Esophagus squamous epithelium (tissue), 5 donors: ENCODE data around the gene TXNDC2. TPM values are rescaled to one million over a fixed set of nuclear protein-coding genes. Genes with fewer than 3 reads are reported as not detected.

Experiments
- DNase-seq: peaks from one replicate; lab custom pipeline; 2025; lab: John Stamatoyannopoulos, UW
- H3K27ac ChIP-seq, 4 donors: fragments of 200-600 bp; sonication (generic); one replicate each; pipeline ENCODE4 v1.5.1; 2016 to 2019; ENCODE audit warnings: mild to moderate bottlenecking in 1 of 4
- H3K27me3 ChIP-seq, 4 donors: fragments of 200-600 bp; sonication (generic); 1 replicate in 3 of 4; 2 replicates in 1 of 4; pipeline versions ENCODE4 v1.5.1 to v1.6.0; 2017 to 2021; ENCODE audit warnings: antibody characterized with exemption in 1 of 4
- H3K36me3 ChIP-seq, 3 donors: fragments of 200-600 bp; sonication (generic); one replicate each; pipeline ENCODE4 v1.5.1; 2016 to 2019
- H3K4me1 ChIP-seq, 3 donors: fragments of 200-600 bp; sonication (generic); one replicate each; pipeline ENCODE4 v1.5.1; 2017 to 2019
- H3K4me3 ChIP-seq, 4 donors: fragments of 200-600 bp; sonication (generic); 1 replicate in 3 of 4; 2 replicates in 1 of 4; pipeline ENCODE4 v1.5.1; 2016 to 2019; ENCODE audit warnings: mild to moderate bottlenecking in 2 of 4, moderate library complexity in 1 of 4
- H3K9me3 ChIP-seq, 3 donors: fragments of 200-600 bp; sonication (generic); one replicate each; pipeline ENCODE4 v1.5.1; 2016 to 2019
- POLR2A ChIP-seq, 4 donors: fragments of 450-650 bp; IDR thresholded peaks; one replicate each; pipeline ENCODE4 v1.6.1; 2017; ENCODE audit warnings: antibody characterized with exemption in 4 of 4, mild to moderate bottlenecking in 4 of 4, moderate library complexity in 3 of 4
- WGBS, 2 donors: methylation state at CpG; one replicate each; pipeline ENCODE4 v1.1.5; 2018; 5-methylcytosine and 5-hydroxymethylcytosine counted together
- intact Hi-C: fragments of 100-400 bp; cut with DNase I; formaldehyde crosslinking; loops from one replicate; pipeline ENCODE4 v1.15.0; 2022
- total RNA-seq, 4 donors: library from RNA; depleted of rRNA; stranded (reverse); fragments of >200 nt; gene quantifications; one replicate each; pipeline ENCODE4 v1.1.0, GENCODE V29; 2016
- TF ChIP-seq, protein P1 (sequence below), 6 experiments: fragments of 450-650 bp in 4 of 6; fragments of 200-600 bp in 2 of 6; sonication (generic) in 2 of 6; IDR thresholded peaks; one replicate each; pipeline ENCODE4 v1.5.1; 2016 to 2019; ENCODE audit warnings: antibody characterized with exemption in 6 of 6, mild to moderate bottlenecking in 4 of 6, moderate library complexity in 4 of 6
- donor health status: DM: yes; HTN: yes; CAD: no.

The TXNDC2 gene
- total RNA-seq, 4 donors from 2014 or later = 0.09 TPM; not detected in 3

DNA sequence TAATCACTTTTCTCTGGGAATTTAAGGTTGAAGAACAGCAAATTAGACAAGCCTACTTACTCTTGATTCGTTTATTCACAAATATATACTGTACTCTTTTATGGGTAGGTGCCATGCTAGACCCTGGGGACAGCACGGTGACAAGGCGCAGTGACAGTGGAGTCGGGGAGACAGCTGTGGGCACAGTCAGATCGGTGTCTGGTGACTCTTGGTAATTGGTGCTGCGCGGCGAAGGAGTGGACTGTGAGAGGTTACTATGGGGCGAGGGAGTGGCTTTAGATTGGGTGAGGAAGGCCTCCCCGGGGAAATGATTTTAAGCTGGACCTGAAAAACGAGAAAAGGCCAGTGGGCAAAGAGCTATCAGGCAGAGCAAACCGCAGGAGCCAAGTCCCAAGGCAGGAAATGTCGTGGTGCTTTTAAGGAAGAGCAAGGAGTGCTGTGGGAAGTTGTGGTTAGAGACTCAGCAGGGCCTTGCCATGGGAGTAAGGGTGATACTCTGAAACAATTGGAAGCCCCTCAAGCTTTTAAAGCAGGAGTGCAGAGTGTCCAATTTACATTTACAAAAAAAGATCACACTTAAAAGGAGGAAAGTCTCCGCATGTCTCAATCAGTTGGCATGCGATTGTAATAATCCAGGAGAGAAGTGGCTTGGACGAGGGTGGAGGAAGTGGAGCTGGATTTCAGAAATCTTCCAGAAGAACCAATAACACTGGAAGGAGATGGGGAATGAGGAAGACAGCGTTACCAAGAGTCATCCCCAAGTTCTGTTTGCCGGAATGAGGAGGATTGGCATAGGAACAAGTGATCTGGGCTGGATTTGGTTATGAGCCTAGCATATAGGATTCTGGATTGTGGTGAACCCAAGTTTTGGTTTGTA lies 36.1 kb upstream of the TXNDC2 start:
- Histone ChIP-seq H3K27ac (peak overlapping the region; percentile 27 to 53 (median 34)), H3K27me3 (no peaks in the 10 kb centered on the region), H3K36me3 (peaks cover 0 to 7% (median 0%) of the 10 kb centered on the region in 3 donors), H3K4me1 (peaks cover 18 to 81% (median 34%) of the 10 kb centered on the region in 3 donors), H3K9me3 (no peaks in the 10 kb centered on the region), H3K4me3 (no peak overlapping the region)
- DNase-seq = no peak
- WGBS, 2 donors = 55 to 73% methylated on average over 18 of the region's 18 CpGs
- TF ChIP-seq POLR2A (IDR thresholded peaks at IDR 0.05) = peak in 1 of 4 donors; percentile 19
- TF ChIP-seq, protein P1, sequence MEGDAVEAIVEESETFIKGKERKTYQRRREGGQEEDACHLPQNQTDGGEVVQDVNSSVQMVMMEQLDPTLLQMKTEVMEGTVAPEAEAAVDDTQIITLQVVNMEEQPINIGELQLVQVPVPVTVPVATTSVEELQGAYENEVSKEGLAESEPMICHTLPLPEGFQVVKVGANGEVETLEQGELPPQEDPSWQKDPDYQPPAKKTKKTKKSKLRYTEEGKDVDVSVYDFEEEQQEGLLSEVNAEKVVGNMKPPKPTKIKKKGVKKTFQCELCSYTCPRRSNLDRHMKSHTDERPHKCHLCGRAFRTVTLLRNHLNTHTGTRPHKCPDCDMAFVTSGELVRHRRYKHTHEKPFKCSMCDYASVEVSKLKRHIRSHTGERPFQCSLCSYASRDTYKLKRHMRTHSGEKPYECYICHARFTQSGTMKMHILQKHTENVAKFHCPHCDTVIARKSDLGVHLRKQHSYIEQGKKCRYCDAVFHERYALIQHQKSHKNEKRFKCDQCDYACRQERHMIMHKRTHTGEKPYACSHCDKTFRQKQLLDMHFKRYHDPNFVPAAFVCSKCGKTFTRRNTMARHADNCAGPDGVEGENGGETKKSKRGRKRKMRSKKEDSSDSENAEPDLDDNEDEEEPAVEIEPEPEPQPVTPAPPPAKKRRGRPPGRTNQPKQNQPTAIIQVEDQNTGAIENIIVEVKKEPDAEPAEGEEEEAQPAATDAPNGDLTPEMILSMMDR (IDR thresholded peaks at IDR 0.05) = no peak
- intact Hi-C loops = no loop called here

DNA sequence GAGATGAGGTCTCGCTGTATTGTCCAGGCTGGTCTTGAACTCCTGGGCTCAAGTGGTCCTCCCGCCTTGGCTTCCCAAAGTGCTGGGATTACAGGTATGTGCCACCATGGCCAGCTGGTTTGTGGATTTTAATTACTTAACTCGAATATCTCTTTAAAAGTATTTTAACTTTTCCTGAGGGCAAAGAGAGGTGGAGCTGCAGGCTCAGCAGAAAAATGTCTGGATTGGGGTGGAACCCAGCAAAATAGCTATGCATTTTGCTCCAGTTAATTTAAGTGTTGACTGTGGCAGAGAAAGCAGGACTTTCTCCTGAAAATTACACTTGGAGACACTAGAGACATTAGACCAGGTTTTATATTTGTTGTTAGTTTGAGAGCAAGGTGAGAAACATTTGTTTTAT lies 35.5 kb upstream of the TXNDC2 start:
- no peak for TF ChIP-seq POLR2A (IDR thresholded peaks at IDR 0.05)
- TF ChIP-seq, protein P1 (IDR thresholded peaks at IDR 0.05) = no peak
- H3K9me3 ChIP-seq = no peaks in the 10 kb centered on the region
- H3K4me3 ChIP-seq = no peak overlapping the region
- no peaks in the 10 kb centered on the region for H3K27me3 ChIP-seq
- H3K4me1 ChIP-seq = peaks cover 23 to 83% (median 41%) of the 10 kb centered on the region in 3 donors
- intact Hi-C loops = no loop called here
- WGBS, 2 donors = 73 to 79% methylated on average over 3 of the region's 3 CpGs
- DNase-seq = no peak
- H3K27ac ChIP-seq = peak overlapping the region in 2 of 4 donors; percentile 34 to 35
- peaks cover 0 to 7% (median 0%) of the 10 kb centered on the region in 3 donors for H3K36me3 ChIP-seq

DNA sequence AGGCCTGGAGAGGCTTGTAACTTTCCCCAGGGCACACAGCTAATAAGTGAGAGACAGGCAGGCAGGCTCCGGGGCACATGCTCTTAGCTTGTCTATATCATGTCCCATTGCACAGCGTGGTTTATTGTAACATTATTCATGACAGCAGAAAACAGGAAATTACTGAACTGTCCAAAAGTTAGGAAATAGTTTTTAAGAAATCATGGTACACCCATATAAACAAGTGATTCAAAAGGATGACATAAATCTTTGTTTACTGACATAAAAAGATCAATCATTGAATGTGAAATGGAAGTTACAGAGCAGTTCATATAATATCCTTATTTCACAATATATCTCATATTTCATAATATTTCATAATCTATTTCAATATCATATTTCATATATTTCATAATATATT lies 34.3 kb upstream of the TXNDC2 start:
- no peak for DNase-seq
- no peaks in the 10 kb centered on the region for H3K9me3 ChIP-seq
- 21% methylated on average over 2 of the region's 2 CpGs for WGBS, 2 donors
- intact Hi-C loops = no loop called here
- peak overlapping the region in 2 of 4 donors; percentile 11 to 34 for H3K27ac ChIP-seq
- peaks cover 33 to 84% (median 46%) of the 10 kb centered on the region in 3 donors for H3K4me1 ChIP-seq
- peak in 1 of 4 donors; percentile 11 for TF ChIP-seq POLR2A (IDR thresholded peaks at IDR 0.05)
- TF ChIP-seq, protein P1 (IDR thresholded peaks at IDR 0.05) = no peak
- no peak overlapping the region for H3K4me3 ChIP-seq
- H3K36me3 ChIP-seq = peaks cover 0 to 7% (median 0%) of the 10 kb centered on the region in 3 donors
- no peaks in the 10 kb centered on the region for H3K27me3 ChIP-seq

DNA sequence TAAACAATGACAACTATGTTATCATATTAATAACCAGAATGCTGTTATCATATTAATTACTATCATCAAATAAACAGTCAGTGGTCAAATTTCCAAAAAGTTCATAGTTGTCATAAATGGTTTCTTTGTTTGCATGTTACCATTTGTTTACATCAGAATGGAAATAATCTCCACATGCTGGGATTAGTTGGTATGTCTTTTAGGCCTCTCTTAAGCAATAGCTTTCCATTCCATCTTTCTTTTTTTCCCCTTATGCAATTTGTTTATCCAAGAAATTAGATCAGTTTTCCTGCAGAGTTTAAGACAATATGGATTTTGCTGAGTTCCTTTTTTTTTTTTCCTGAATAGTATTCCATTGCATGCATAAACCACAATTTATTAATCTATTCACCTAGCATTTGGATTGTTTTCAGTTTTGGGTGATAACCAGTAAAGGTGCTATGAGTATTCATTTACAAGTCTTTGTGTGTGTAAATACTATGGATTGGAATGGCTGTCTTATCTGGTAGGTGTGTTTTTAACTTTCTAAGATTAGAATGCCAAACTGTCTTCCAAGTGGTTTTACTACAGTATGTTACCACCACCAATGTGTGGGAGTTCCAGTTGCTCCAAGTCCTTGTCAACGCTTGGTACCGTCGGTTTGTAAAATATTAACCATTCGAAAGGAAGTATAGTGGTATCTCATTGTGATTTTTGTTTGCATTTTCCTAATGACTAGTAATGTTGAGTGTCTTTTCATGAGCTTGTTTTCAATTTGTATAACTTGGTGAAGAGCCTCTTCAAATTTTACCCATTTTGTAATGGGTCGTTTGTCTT lies 33.3 kb upstream of the TXNDC2 start:
- 96 to 98% methylated on average over 5 of the region's 5 CpGs for WGBS, 2 donors
- TF ChIP-seq POLR2A (IDR thresholded peaks at IDR 0.05) = no peak
- TF ChIP-seq, protein P1 (IDR thresholded peaks at IDR 0.05) = no peak
- H3K4me3 ChIP-seq = no peak overlapping the region
- no peak for DNase-seq
- no peak overlapping the region for H3K27ac ChIP-seq
- peaks cover 33 to 79% (median 39%) of the 10 kb centered on the region in 3 donors for H3K4me1 ChIP-seq
- intact Hi-C loops = no loop called here
- H3K36me3 ChIP-seq = peaks cover 0 to 7% (median 0%) of the 10 kb centered on the region in 3 donors
- no peaks in the 10 kb centered on the region for H3K9me3 ChIP-seq
- H3K27me3 ChIP-seq = no peaks in the 10 kb centered on the region
